ENCODE data around the gene ZNF592.

Gene ZNF592

GRCh38 chr15:84811151-84811550 lies 62.8 kb downstream of the ZNF592 start:
- DNase-seq (ENCODE audit: low read depth), result no peak
- in situ Hi-C loops (cut with HindIII; ENCODE audit: low sequenced_read_pairs), result no loop called here
- no peak for TF ChIP-seq CTCF (IDR thresholded peaks at IDR 0.05; ENCODE audit: low read depth, low read length, missing control alignments)
- no peak overlapping the region for H3K4me3 ChIP-seq (ENCODE audit: low read depth, low read length)

- TF ChIP-seq CTCF (IDR thresholded peaks at IDR 0.05; ENCODE audit: low read depth, low read length, missing control alignments), result no peak
- no peak for DNase-seq (ENCODE audit: low read depth)
- H3K4me3 ChIP-seq (ENCODE audit: low read depth, low read length), result no peak overlapping the region
- in situ Hi-C loops (cut with HindIII; ENCODE audit: low sequenced_read_pairs), result no loop called here
These were observed 63.4 kb downstream of the ZNF592 start for GRCh38 chr15:84811828-84812227.

GRCh38 chr15:84812842-84813241 lies 64.5 kb downstream of the ZNF592 start:
- no peak for DNase-seq (ENCODE audit: low read depth)
- no peak for TF ChIP-seq CTCF (IDR thresholded peaks at IDR 0.05; ENCODE audit: low read depth, low read length, missing control alignments)
- in situ Hi-C loops (cut with HindIII; ENCODE audit: low sequenced_read_pairs), result no loop called here
- H3K4me3 ChIP-seq (ENCODE audit: low read depth, low read length), result no peak overlapping the region

- in situ Hi-C loops (cut with HindIII; ENCODE audit: low sequenced_read_pairs), result no loop called here
- no peak for DNase-seq (ENCODE audit: low read depth)
- H3K4me3 ChIP-seq (ENCODE audit: low read depth, low read length), result no peak overlapping the region
- no peak for TF ChIP-seq CTCF (IDR thresholded peaks at IDR 0.05; ENCODE audit: low read depth, low read length, missing control alignments)
These were observed 65.0 kb downstream of the ZNF592 start for GRCh38 chr15:84813435-84813834.

- in situ Hi-C loops (cut with HindIII; ENCODE audit: low sequenced_read_pairs), result no loop called here
- no peak for TF ChIP-seq CTCF (IDR thresholded peaks at IDR 0.05; ENCODE audit: low read depth, low read length, missing control alignments)
- H3K4me3 ChIP-seq (ENCODE audit: low read depth, low read length), result no peak overlapping the region
- no peak for DNase-seq (ENCODE audit: low read depth)
These were observed 65.5 kb downstream of the ZNF592 start for GRCh38 chr15:84813931-84814330.

- no peak overlapping the region for H3K4me3 ChIP-seq (ENCODE audit: low read depth, low read length)
- no peak for DNase-seq (ENCODE audit: low read depth)
- in situ Hi-C loops (cut with HindIII; ENCODE audit: low sequenced_read_pairs), result loop anchor here (5.0 kb wide), 1 partner anchor 77 kb away; no protein-coding TSS in a partner anchor
- TF ChIP-seq CTCF (IDR thresholded peaks at IDR 0.05; ENCODE audit: low read depth, low read length, missing control alignments), result no peak
These were observed 66.5 kb downstream of the ZNF592 start for GRCh38 chr15:84814916-84815315.

All from astrocyte of the cerebellum (primary cell).